ENCODE results near the gene NAA11. TPM values are rescaled to one million over a fixed set of nuclear protein-coding genes. Genes with fewer than 3 reads are reported as not detected.
"Not testable (repeated sequence)": the region's sequence is repeated elsewhere in the genome, so short reads cannot be mapped to it uniquely, and the experiment has no call there.

The NAA11 gene
- total RNA-seq, 1 experiment from 2014 or later = 7.1 TPM

DNA sequence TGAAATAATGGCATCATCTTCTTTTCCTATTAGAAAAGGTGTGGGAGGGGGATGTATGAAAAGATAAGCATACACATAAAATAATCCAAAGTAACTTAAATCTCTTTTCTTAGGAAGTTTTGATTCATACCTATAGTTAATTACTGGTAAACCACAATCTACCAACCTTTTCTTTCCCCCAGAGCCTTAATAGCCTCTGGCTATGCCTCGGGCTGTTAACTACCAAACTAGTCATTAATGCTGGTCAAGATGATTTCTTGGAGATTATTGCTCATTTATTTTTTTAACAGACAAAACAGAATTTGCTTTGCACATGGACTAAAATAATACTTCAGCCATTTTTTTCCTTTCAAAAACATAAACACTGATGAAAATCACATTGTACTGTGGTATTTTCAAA, 16.9 kb downstream of the NAA11 start:
- DNase-seq (ENCODE audit: low spot score) = no peak

GRCh38 chr4:79308137-79308536, 17.7 kb downstream of the NAA11 start:
- DNase-seq (ENCODE audit: low spot score) = no peak

DNA sequence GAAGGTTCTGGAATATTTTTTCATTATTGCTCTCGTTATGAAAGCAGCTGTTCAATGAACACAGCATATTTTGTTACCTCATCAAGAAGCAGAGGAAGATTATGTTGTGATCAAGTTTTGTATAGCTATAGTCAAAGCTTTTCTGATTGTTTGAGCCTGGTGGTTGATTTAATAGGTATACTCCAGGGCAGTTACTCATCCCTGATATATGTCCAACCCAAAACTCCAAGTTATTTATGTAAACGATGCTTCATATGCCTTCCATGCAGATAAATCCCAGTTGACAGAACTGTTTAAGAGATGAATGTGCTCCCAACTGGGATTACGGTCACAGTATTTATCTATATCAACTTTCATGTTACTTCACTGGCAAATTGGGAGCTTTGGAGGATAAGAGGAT, 19.1 kb downstream of the NAA11 start:
- no peak for DNase-seq (ENCODE audit: low spot score)

DNA sequence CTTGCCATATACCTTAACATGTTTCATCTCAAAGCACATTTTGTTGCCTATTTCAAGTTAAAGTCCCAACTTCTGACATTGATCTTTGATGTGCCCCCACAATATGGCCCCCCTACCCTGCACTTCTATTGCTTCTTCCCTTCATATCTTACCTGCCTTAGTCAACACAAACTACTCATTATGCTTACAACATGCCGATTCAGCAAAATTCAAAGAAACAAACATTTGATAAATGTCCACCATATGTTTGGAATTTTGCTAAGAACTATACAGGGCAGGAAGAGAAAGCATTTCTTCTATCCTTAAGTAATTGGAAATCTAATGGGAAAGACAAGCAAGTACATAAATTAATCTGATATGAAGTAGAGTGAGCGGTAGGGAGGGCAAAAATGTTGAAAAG, 25.6 kb downstream of the NAA11 start:
- no peak for DNase-seq (ENCODE audit: low spot score)

DNA sequence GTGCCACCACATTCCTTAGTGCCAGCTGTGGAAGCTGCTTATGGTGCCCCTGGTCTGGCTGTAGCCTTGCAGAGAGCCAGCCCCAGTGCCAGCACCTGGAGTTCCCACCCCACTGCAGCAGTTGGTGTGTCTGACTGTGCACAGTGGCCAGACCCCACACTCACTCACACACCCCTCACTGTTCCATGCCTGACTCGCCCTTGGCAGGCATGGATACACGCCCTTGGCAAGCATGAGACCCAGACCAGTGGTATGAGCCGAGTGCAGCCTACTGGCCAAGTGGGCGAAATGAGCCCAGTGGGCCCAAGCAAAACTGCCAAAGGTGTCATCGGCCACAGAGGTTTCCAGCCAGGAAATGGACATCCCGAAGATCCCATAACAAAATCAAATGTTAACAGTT, 27.4 kb downstream of the NAA11 start:
- DNase-seq (ENCODE audit: low spot score) = no peak

GRCh38 chr4:79298027-79298426, 27.8 kb downstream of the NAA11 start:
- no peak for DNase-seq (ENCODE audit: low spot score)

- no peak for DNase-seq (ENCODE audit: low spot score)
Measured at GRCh38 chr4:79297479-79297878, 28.4 kb downstream of the NAA11 start.

DNA sequence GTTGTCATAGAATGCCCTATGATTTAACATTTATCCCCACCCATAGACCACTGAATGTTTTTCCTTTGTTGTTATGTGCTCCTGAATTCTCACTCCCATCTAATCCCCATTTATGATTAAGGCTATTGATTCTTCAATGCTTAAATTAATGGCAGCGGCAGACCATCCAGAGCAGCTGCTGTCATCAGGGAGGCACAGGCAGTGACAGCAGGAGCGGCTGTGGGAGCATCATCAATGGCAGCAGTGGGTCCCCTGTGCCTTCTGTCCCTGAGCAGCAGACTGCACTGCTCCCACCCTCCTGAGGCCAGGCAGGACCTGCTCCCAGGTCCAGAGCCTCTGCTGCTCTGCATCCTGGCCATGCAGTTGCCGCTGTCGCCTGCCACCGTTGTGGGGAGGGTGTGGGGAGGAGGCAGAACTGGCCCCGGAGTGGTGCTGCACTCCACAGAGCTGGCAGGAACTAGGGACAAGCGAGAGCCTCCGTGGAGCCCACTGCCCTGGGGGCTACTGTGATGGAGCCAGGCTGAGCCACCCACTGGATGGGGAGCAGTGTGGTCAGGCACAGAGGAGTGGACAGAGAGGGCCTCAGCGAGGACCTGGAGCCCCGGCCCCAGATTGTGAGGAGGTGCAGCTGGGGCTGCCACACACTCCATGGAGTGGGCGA, 29.0 kb downstream of the NAA11 start:
- DNase-seq (ENCODE audit: low spot score) = no peak

- no peak for DNase-seq (ENCODE audit: low spot score)
Measured at GRCh38 chr4:79295086-79295485, 30.8 kb downstream of the NAA11 start.

DNA sequence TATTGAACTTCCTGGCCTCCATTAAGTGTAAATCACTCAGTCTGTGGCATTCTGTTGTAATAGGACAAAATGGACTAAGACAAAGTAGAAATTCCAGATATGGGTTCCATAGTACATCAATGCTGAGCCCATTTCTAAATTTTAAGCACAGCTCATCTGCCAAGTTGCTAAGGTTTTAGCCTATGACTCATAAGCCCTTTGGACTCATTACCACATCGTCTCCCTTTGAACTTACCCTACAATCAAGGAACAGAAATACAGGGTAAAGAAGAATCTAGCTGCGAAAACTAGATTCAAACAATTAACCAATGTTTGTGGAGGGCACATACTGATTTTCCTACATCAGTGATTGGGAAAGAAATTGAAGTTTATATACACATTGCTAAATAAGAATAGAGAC, 31.8 kb downstream of the NAA11 start:
- DNase-seq (ENCODE audit: low spot score) = no peak

DNA sequence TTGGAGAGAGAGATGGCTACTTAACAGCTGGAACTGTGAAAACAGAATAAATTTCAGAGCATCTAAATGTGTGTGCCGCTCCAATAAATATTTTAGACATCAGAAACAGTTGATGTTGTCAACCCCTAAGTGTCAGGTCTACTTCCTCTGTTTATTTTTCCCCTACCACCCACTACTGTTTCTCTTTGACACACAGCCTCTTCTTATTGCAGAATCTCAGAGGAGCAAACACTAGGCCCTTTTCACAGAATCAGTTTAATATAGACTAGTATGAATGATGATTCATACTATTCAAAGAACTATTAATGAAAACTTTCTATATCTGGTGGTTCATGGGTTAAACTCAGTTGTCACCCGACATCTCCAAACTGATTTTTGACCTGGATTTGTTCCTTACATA, 33.9 kb downstream of the NAA11 start:
- DNase-seq (ENCODE audit: low spot score) = no peak

- DNase-seq (ENCODE audit: low spot score) = no peak
Measured at GRCh38 chr4:79290376-79290775, 35.5 kb downstream of the NAA11 start.

GRCh38 chr4:79288185-79288584, 37.7 kb downstream of the NAA11 start:
- DNase-seq (ENCODE audit: low spot score) = no peak

DNA sequence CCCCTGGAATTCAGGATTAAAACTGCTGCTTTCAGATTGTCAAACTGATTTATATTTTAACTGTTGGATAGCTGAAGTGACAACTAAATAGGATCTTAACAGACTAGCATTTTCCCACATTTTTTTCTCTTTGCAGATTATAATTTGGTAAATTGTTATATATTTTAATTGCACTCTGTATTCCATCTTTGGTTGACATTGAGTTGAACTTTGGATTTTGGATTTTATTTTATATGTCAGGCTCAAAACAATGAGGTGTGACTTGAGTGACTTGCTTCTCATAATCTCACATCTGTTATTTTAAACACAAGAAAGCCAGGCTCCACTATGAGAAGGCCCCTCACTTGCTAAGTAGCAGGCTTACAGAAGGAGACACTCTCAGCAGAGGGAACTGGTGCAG, 38.1 kb downstream of the NAA11 start:
- DNase-seq (ENCODE audit: low spot score) = no peak

DNA sequence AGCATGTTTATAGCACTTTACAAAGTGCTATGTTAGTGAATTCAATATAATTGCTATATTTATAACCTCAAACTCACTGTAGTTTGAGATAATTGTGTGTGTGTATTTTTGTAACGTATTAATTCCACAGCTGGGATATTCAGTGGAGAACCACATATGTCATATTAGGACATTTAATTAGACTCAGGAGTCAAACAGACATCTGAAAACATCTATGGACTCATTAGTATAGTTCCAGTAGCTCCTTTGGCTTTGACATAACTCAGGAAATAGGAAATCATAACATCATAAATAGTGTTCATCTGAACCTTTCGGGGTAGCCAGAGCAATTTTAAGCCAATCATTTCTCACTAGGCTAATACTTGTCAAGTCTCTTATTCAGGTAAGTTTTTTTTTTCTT, 38.8 kb downstream of the NAA11 start:
- DNase-seq (ENCODE audit: low spot score) = no peak

- no peak for DNase-seq (ENCODE audit: low spot score)
Measured at GRCh38 chr4:79281566-79282359, 44.1 kb downstream of the NAA11 start.

- not testable (repeated sequence) for DNase-seq (ENCODE audit: low spot score)
Measured at GRCh38 chr4:79277467-79277866, 48.4 kb downstream of the NAA11 start.

DNA sequence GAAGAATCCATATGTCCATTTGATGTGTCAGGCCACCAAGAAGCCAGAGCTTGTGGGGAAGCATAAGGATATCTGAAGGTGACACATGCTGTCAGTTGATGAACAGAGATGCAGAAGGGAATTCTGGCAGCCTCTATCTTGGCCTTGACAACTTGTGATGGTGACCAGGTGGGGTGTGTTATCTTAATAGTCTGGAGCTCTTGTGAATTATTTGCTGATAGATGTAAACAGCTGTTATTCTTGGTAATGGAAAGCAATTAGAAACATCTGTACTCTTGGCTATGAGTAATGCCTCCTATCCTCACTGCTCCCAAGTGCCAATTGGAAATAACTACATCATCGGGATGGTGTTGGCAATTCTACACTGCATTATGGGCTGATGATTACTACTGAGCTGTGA, 51.9 kb downstream of the NAA11 start:
- no peak for DNase-seq (ENCODE audit: low spot score)

GRCh38 chr4:79272761-79273160, 53.1 kb downstream of the NAA11 start:
- no peak for DNase-seq (ENCODE audit: low spot score)

GRCh38 chr4:79272126-79272525, 53.7 kb downstream of the NAA11 start:
- no peak for DNase-seq (ENCODE audit: low spot score)

- DNase-seq (ENCODE audit: low spot score) = no peak
Measured at GRCh38 chr4:79267671-79268070, 58.2 kb downstream of the NAA11 start.
